Activated naive CD4-positive, alpha-beta T cell treated with anti-CD3 and anti-CD28 coated beads, Interleukin-2, amount 50 U/mL, for 16 hours (primary cell): ENCODE results near the gene AFM.
A peak's percentile ranks its signal among the peaks of the same experiment; 100 is the strongest.

Source experiments
- DNase-seq: peaks from one replicate; pipeline ENCODE4 v3.0.0-alpha.2; 2020

The AFM gene

DNA sequence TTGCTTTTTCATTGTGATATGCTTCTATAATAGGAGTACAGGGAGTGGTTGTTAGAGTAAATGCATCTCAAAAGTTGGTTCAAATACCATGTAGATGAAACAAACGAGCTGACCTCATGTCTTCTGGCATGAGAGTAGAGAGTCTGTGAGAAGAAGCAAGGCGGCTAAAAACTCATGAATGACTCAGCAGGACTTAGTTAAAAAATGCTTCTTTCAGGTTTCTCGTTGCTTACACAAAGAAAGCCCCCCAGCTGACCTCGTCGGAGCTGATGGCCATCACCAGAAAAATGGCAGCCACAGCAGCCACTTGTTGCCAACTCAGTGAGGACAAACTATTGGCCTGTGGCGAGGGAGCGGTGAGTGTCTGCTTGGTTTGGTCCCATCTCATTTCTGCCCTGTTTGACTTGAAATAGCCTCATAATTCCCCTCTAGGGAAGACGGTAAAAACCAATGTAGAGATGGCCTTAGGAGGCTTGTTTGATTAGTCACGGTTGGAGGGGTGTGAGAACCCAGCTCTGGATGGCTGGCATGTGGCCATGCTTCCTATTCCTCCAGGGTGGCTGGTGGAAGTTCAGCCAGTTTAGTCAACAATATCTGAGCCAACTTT is 31.0 kb upstream of the AFM start:
- no peak for DNase-seq

DNA sequence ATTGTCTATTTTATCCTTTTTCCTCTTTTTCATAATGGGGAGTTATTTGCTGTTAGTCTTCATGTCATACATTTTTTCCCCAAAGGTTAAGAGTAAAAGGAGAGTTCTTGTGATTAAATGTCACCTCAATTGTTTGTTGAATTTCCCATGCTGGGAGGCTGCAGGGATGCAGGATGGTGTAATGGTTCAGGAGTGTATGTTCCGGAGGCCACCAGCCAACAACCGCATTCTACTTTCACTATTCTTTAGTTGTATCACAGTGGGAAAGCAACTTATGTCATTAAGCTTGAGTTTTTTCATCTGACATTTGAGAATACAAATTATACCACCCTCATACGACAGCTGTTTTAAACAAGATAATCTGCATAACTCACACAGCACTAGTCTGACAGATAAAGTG is 30.1 kb upstream of the AFM start:
- DNase-seq: no peak

DNA sequence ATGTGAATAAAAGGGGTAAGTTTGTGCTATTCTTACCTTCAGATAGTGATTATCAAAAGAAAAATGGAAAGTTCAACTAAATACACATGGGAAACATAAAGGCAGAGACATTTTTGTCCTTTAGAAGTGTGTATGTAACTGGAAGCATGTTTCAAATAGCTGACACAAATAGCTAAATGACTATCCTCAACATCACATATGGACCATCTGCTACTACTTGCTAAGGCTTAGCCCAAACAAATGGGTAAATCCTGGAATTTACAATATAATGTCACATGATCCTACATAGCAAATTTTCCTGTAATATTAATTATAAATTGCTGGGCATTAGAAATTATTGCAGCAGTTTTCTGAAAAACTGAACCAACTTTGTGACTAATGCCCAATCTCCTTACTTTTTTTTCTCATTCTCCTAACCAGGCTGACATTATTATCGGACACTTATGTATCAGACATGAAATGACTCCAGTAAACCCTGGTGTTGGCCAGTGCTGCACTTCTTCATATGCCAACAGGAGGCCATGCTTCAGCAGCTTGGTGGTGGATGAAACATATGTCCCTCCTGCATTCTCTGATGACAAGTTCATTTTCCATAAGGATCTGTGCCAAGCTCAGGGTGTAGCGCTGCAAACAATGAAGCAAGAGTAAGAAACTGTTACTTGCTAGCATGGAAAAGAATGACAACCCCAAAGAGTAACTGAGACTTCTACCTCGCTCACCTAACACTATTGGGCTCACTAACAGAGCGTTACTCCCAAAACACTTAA is 29.4 kb upstream of the AFM start:
- DNase-seq: no peak

DNA sequence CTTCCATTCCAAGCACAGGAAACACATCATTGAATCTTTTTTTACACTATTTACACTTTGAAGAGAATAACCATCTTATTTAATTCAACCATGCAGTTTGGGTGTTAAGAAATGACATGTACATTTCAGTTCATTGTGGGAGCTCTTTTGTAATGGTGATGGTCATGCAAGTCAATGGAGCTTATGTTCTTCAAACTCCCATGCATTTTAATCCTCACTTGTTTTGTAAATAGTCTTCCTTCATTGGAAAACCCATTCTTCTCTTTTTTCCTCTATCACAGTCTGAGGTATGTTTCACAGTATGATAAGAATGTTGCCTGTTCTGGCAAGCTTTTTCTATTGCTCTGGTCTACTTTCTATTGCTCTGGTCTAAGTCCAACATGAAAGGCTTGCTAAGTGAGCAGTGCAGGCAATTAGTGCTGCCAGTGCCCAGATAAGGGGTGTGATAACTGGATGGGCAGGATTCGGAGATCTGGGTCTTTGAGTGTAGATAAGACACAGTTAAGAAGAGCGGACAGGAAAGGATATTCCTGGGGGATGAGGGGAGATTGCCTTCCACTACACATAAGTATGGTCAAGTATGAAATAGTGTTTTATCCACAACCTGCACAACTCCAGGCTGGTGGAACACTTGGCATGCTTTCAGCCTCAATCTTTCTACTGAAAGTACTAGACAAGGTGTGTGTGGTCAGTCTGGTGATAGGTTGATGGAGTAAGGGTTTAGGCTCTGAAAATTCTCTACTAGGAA is 28.4 kb upstream of the AFM start:
- no peak for DNase-seq

DNA sequence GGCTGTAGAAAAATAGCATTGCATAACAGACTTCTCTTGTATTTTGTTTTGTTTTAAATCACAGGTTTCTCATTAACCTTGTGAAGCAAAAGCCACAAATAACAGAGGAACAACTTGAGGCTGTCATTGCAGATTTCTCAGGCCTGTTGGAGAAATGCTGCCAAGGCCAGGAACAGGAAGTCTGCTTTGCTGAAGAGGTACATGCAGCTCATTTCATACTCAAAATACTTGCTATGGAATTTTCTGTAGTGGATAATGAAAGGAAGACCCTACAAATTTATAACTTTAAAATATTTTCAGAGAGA is 27.9 kb upstream of the AFM start:
- DNase-seq: no peak

DNA sequence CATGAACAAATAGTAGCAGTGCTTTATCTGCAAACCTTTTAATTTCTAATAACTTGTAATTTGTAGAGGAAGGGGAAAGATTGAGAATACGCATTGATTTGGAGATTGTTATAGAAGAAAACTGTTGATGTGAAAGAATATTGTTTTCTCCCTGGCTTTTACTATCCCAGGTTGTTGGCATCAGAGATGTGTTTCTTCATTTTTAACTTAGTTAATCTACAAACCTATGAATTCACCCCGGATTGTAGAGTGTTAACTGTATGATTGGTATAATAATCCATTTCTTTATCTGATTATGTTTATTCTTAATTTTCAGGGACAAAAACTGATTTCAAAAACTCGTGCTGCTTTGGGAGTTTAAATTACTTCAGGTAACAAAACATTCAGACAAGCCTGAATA is 26.6 kb upstream of the AFM start:
- DNase-seq: no peak

- no peak for DNase-seq
These were observed 25.1 kb upstream of the AFM start for GRCh38 chr4:73456177-73457022.

GRCh38 chr4:73458184-73459047 is 23.1 kb upstream of the AFM start:
- DNase-seq: no peak

- DNase-seq: no peak
These were observed 22.5 kb upstream of the AFM start for GRCh38 chr4:73459048-73459421.

- DNase-seq: no peak
These were observed 20.5 kb upstream of the AFM start for GRCh38 chr4:73460913-73461522.

DNA sequence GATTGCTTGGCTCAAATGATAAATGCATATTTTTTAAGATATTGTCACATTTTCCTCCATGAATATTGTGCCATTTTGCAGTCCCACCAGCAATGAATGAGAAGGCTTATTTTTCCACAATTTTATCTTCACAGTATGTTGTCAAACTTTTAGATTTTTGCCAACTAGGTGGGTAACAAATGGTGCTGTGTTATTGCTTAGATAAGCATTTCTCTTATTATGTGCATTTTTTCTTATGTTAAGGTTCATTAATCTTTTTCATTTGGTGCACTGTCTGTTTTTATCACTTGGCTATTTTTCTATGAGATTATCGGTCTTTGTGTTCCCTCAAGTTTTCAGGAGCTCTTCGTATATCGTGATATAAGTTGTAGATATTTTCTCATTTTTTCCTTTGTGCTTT is 13.4 kb upstream of the AFM start:
- no peak for DNase-seq

- no peak for DNase-seq
These were observed 10.8 kb upstream of the AFM start for GRCh38 chr4:73470728-73471127.

- peak; percentile 10 for DNase-seq
These were observed 4.4 kb upstream of the AFM start for GRCh38 chr4:73477176-73477575.

- DNase-seq: no peak
These were observed 2.2 kb upstream of the AFM start for GRCh38 chr4:73479323-73479722.

- DNase-seq: no peak
These were observed 3.5 kb downstream of the AFM start for GRCh38 chr4:73485085-73485484.

- no peak for DNase-seq
These were observed 4.1 kb downstream of the AFM start for GRCh38 chr4:73485596-73485995.

DNA sequence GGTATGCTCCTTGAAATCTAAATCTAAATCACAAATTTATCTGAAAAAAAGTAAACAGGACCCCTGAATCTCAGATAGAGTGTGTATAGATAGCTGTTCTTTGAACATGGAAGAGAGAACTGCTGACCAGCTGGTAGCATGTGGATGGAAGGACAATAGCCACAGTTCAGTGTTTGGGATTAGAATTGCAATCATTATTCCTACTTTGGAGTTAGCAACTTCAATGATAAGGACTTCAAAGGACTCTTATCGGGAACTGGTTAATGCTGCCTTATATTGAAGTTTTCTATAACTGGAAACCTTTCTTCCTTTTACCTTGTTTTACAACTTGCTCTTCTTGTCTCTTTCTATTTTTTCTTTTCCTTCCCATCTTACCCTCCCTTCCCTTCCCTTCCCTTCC is 5.0 kb downstream of the AFM start:
- DNase-seq: no peak

- DNase-seq: no peak
These were observed 5.7 kb downstream of the AFM start for GRCh38 chr4:73487233-73487632.

- DNase-seq: no peak
These were observed 18.6 kb downstream of the AFM start for GRCh38 chr4:73499996-73500765.

- no peak for DNase-seq
These were observed 20.2 kb downstream of the AFM start for GRCh38 chr4:73501664-73502265.

DNA sequence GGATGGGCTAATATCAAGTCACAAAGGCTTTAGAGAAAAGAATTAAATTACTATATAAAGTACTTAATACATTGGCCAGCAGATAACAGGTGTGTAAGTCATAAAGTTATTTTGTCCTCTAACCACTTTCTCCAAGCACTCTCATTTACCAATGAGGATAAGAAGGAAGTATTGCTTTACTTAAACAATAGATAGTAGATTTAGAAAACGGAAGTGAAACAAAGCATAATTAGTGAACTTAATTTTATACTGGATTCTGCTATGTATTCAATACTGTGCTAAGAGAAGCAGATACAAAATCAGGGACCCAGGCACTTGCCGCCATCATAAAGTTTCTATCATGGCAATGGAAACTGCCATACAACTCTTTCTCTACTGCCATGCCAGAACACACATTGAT is 24.0 kb downstream of the AFM start:
- DNase-seq: no peak
